Measurements from ENCODE around the gene OPTN.
"Not testable (repeated sequence)": the region's sequence is repeated elsewhere in the genome, so short reads cannot be mapped to it uniquely, and the experiment has no call there.

OPTN gene

GRCh38 chr10:13099666-13100348 is at the start of gene OPTN:
Gene OPTN, plus strand, starts transcription at chr10:13100163. Its CDS starts 8,960 bp downstream, at chr10:13109123.
- DNase-seq (ENCODE audit: low read depth in 2 of 2): peak; percentile 69 to 71

GRCh38 chr10:13051126-13051694 is 48.8 kb upstream of the OPTN start:
- DNase-seq (ENCODE audit: low read depth in 2 of 2): no peak

- not testable (repeated sequence) for DNase-seq (ENCODE audit: low read depth in 2 of 2)
These were observed 46.8 kb upstream of the OPTN start for GRCh38 chr10:13053208-13053607.

GRCh38 chr10:13053794-13054462 is 46.0 kb upstream of the OPTN start:
- no peak for DNase-seq (ENCODE audit: low read depth in 2 of 2)

GRCh38 chr10:13054844-13055243 is 45.1 kb upstream of the OPTN start:
- no peak for DNase-seq (ENCODE audit: low read depth in 2 of 2)

GRCh38 chr10:13056456-13057077 is 43.4 kb upstream of the OPTN start:
- no peak for DNase-seq (ENCODE audit: low read depth in 2 of 2)

- peak in 1 of 2 donors; percentile 9 for DNase-seq (ENCODE audit: low read depth in 2 of 2)
These were observed 37.2 kb upstream of the OPTN start for GRCh38 chr10:13062803-13063202.

GRCh38 chr10:13066527-13066926 is 33.4 kb upstream of the OPTN start:
- no peak for DNase-seq (ENCODE audit: low read depth in 2 of 2)

- DNase-seq (ENCODE audit: low read depth in 2 of 2): no peak
These were observed 32.5 kb upstream of the OPTN start for GRCh38 chr10:13067431-13067830.

GRCh38 chr10:13068071-13068470 is 31.9 kb upstream of the OPTN start:
- no peak for DNase-seq (ENCODE audit: low read depth in 2 of 2)

GRCh38 chr10:13068484-13068883 is 31.5 kb upstream of the OPTN start:
- DNase-seq (ENCODE audit: low read depth in 2 of 2): no peak

GRCh38 chr10:13072339-13072738 is 27.6 kb upstream of the OPTN start:
- DNase-seq (ENCODE audit: low read depth in 2 of 2): no peak

GRCh38 chr10:13074563-13075451 is 25.2 kb upstream of the OPTN start:
- DNase-seq (ENCODE audit: low read depth in 2 of 2): peak; percentile 32 to 43

- DNase-seq (ENCODE audit: low read depth in 2 of 2): no peak
These were observed 20.8 kb upstream of the OPTN start for GRCh38 chr10:13078912-13079775.

- DNase-seq (ENCODE audit: low read depth in 2 of 2): no peak
These were observed 20.2 kb upstream of the OPTN start for GRCh38 chr10:13079776-13080050.

GRCh38 chr10:13080643-13081042 is 19.3 kb upstream of the OPTN start:
- DNase-seq (ENCODE audit: low read depth in 2 of 2): no peak

GRCh38 chr10:13083700-13084099 is 16.3 kb upstream of the OPTN start:
- DNase-seq (ENCODE audit: low read depth in 2 of 2): not testable (repeated sequence)

GRCh38 chr10:13086056-13086455 is 13.9 kb upstream of the OPTN start:
- no peak for DNase-seq (ENCODE audit: low read depth in 2 of 2)

GRCh38 chr10:13087601-13087985 is 12.4 kb upstream of the OPTN start:
- DNase-seq (ENCODE audit: low read depth in 2 of 2): no peak

GRCh38 chr10:13087986-13088618 is 11.9 kb upstream of the OPTN start:
- no peak for DNase-seq (ENCODE audit: low read depth in 2 of 2)
